ENCODE measurements around the gene TIAM1.

The TIAM1 gene

DNA sequence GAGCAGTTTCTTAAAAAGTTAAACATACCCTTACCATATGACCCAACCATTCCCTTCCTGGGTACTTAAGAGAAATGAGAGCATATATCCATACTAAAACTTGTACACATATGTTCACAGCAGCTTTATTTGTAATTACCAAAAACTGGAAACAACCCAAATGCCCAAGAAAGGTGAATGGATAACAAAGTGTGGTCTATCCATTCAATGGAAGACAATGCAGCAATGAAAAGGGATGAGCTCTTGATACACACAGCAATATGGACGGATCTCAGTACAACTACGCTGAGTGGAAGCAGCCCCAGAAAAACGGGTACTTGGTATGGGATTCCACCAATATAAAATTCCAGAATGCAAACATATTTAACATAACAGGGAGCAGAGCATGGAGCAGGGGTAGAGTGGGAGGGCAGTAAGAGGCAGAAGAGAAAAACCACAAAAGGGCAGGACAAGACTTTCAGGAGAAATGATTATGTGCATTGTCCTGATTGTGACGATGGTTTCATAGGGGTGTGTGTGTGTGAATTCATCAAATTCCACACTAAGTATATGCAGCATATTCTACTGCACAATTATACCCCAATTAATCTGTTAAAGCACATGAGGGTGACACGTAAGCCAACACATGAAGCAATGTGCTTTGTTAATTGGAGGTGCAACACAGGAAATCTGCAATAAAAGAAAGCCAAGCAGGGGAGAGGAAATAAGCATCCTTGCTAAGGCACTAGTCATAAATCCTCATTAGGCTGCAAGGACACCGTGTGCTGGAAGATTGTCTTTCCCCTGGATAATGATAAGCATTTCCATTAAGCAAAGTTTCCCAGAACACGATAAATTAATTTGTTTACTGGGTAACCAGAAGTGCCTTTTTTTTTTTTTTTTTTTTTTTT lies 192.7 kb downstream of the TIAM1 start:
- in situ Hi-C loops (cut with MboI; ENCODE audit: low sequenced_read_pairs) = no loop called here

DNA sequence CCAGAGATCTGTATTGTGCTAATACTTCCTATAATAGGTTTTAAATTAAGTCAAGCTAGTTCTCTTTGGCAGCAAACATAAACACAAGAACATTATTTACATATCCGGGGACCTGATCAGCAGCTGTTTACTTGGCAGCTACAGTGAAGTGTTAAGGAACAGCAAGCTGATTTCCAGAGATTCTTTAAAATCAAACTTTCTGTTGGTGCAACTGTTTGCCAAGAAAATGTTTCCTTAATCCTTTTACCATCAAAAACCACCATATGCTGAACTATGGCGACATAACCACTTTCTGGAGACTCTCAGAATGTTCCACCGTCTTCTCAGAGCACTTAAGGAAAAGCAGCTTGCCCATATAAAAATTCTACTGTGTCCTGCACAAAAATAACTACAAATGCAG lies 198.8 kb downstream of the TIAM1 start:
- in situ Hi-C loops (cut with MboI; ENCODE audit: low sequenced_read_pairs) = no loop called here

- in situ Hi-C loops (cut with MboI; ENCODE audit: low sequenced_read_pairs) = no loop called here
Observed at GRCh38 chr21:31143036-31143435, 201.0 kb downstream of the TIAM1 start.

- in situ Hi-C loops (cut with MboI; ENCODE audit: low sequenced_read_pairs) = no loop called here
Observed at GRCh38 chr21:31142600-31142999, 201.5 kb downstream of the TIAM1 start.

DNA sequence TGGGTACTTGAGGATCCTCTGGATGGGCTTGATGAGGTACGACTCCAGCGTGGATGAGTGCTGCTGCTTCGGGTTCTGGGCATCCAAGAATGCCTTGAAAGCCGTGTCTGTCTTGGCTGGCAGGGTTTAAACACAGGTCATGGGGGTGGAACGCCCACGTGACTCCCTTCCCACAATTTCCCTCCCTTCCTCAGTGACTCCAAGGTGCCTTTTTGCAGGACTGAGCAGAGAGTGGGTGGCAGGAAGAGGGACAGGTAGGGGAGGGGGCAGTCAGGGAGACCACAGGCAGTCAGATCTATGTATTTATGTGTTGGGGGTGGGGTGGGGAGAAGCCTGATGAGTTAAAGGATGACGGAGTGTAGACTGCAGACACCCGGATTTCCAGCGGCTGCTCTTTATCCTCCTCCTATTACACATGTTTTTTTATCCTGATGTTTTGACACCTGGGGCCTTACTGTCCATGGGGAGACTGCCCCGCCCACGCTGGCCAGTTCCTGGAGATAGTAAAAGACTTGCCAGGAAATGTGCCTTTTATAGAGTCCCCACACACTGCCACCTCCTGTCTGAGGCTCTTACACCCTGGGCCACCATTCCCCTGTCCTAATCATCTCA lies 202.6 kb downstream of the TIAM1 start:
- in situ Hi-C loops (cut with MboI; ENCODE audit: low sequenced_read_pairs) = no loop called here

GRCh38 chr21:31140676-31141075 lies 203.4 kb downstream of the TIAM1 start:
- in situ Hi-C loops (cut with MboI; ENCODE audit: low sequenced_read_pairs) = no loop called here

- in situ Hi-C loops (cut with MboI; ENCODE audit: low sequenced_read_pairs) = no loop called here
Observed at GRCh38 chr21:31140025-31140424, 204.0 kb downstream of the TIAM1 start.

- in situ Hi-C loops (cut with MboI; ENCODE audit: low sequenced_read_pairs) = no loop called here
Observed at GRCh38 chr21:31137960-31138359, 206.1 kb downstream of the TIAM1 start.

- in situ Hi-C loops (cut with MboI; ENCODE audit: low sequenced_read_pairs) = no loop called here
Observed at GRCh38 chr21:31136891-31137290, 207.2 kb downstream of the TIAM1 start.

GRCh38 chr21:31135531-31136184 lies 208.4 kb downstream of the TIAM1 start:
- in situ Hi-C loops (cut with MboI; ENCODE audit: low sequenced_read_pairs) = no loop called here

DNA sequence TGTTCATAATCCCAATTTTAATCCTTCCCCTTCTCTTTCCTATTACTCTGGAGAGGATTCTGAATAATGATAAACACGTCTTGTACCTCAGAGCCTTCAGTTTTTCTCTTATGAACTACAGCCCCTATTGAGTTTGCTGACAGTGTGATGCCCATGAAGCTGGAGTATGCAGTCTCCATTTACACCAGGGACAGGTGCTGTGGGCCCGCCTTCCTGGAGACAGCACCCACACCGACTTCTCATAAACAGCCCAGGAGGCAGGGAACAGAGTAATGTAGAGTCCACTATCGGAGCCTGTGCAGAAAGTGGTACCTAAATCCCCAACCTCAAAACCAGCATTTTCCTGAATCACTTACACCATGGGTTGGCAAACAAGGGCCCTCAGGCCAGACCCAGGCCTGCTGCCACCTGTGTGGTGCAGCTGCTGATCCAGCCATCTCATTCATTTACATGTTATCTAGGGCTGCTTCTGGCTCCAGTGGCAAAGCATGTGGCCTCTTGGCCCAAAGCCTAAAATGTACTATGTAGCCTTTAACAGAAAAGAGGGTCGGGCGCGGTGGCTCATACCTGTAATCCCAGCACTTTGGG lies 210.7 kb downstream of the TIAM1 start:
- in situ Hi-C loops (cut with MboI; ENCODE audit: low sequenced_read_pairs) = no loop called here

DNA sequence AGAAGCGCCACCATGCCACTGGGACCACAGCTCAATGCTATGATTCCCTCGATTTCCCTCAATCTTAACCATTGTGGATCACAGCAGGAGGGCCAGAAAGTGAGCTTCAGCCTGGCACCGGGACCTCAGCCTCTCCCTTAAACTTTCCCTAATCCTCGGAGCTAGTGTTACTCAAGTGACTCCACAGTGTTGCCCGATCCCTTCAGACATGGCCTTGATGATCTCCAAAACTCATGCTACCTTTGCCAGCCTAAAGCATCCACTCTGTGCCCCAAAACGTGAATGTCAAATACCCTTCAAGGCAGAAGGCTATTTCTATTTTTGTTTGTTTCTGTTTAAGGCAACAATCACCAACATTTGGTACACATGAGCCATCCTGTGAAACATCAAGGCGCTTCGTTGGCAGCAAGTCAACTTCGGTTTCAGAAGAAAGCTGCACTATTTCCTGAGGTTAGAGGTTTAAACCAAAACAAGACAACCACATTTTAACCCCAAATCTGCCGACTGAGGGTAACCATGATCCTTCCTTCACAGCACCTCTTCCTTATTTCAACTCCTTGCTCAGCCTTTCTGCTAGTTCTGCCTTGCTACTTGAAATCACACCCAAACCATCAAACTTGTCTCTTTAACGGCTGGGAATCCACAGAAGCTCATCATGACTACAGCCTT lies 211.4 kb downstream of the TIAM1 start:
- in situ Hi-C loops (cut with MboI; ENCODE audit: low sequenced_read_pairs) = no loop called here

DNA sequence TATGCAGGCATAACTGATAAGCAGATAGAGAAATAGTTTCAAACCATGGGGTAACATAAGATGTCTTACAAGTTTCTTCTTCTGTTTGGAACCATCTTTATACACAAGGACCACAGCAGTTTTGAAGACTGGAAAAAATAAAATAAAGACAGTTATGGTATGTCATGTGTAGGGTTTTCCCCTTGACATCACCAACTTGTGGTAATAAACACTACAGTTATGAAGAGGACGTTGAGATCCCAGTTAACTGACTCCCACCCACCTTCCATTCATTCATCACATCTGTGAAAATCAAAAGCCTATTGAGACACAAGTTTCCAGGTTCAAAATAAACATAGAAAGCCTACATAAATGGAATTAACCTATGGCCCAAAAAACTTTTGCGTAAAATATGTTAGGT lies 213.2 kb downstream of the TIAM1 start:
- in situ Hi-C loops (cut with MboI; ENCODE audit: low sequenced_read_pairs) = no loop called here

DNA sequence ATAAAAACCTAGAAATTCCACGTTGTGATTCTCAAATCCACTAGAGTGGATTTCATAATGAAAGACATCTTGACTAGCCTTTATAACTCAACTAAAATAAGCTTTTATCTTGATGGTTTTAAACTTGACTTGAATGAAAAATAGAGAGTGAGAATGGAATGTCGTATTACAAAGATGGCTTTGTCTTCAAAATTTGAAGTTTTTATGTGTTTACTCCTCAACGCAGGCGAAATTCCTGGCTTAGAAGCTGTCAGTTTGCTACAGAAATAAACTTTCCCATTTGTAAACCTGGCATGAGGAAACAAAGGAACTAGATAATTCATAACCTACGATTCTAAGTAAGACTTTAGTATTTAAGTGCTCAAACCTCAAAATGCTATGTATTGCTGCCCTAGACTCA lies 215.8 kb downstream of the TIAM1 start:
- in situ Hi-C loops (cut with MboI; ENCODE audit: low sequenced_read_pairs) = no loop called here

- in situ Hi-C loops (cut with MboI; ENCODE audit: low sequenced_read_pairs) = no loop called here
Observed at GRCh38 chr21:31124010-31124409, 220.1 kb downstream of the TIAM1 start.

- in situ Hi-C loops (cut with MboI; ENCODE audit: low sequenced_read_pairs) = no loop called here
Observed at GRCh38 chr21:31119199-31119598, 224.9 kb downstream of the TIAM1 start.

DNA sequence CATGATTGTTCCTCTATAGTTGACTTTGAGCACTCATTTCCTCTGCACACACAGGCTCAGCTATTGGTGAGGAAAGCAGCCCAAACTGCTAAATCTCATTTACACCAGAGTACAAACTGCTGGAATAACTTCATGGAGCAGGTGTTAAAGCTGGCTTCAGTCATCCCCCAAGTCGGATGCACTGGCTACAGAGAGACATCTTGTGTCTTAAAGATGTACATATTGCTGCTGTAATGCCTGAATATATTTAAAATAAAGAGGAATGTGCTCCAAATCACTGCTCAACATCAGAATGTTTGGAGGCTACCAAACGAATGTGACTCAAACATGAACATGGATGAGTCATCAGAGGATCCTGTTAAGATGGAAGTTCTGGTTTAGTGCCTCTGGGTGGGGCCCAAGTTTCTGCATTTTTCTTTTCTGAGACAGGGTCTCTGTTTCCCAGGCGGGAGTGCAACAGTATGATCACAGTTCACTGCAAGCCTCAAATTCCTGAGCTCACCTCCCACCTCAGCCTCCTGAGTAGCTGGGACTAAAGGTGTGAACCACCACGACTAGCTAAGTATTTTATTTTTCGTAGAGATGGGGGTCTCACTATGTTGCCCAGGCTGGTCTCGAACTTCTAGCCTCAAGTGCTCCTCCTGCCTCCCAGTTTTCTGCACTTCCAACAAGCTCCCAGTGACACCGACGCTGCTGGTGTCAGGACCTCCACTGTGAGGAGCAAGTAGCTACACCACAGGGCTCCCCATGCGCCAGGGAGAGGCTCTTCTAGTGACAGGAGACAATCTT lies 226.7 kb downstream of the TIAM1 start:
- in situ Hi-C loops (cut with MboI; ENCODE audit: low sequenced_read_pairs) = no loop called here

GRCh38 chr21:31115249-31115648 lies 228.8 kb downstream of the TIAM1 start:
- in situ Hi-C loops (cut with MboI; ENCODE audit: low sequenced_read_pairs) = no loop called here

DNA sequence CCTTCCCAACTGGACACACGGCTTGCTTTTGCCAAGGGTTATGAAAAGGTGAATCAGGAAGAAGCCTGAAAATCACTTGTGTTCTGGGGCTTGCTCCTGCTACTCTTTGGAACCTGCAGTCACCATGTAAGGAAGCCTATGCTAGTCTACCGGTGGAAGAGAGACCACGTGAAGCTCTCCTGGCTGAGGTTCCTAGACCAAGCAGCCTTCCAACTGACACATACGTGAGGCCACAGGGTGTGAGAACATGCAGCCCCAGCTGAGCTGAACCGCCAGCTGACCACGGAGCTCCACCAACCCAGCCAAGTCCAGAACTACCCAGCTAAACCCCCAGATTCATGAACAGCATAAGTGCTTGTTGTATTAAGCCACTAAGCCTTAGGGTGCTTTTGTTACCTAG lies 233.0 kb downstream of the TIAM1 start:
- in situ Hi-C loops (cut with MboI; ENCODE audit: low sequenced_read_pairs) = no loop called here

DNA sequence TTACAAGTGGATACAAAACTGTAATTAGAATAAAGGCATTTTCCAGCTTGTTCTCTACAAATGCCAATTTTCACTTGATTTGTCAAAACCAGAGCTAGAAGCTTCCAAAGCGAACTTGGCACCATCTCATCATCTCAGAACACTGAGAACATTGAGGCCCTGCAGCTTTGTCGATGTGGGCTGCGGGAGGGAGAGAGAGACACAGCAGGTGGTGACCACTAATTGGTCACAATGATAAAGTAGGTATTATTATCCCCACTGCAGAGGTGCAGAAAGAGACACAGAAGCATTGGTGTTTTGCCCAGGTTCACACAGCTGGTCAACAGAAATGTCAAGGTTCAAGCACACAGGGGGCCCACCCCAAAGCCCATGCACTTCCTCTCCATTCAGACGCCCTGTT lies 233.6 kb downstream of the TIAM1 start:
- in situ Hi-C loops (cut with MboI; ENCODE audit: low sequenced_read_pairs) = no loop called here

Measured in hTERT RPE-1 (cell line).